ENCODE data around the gene MYO5A. TPM values are rescaled to one million over a fixed set of nuclear protein-coding genes. Genes with fewer than 3 reads are reported as not detected.
A peak's percentile ranks its signal among the peaks of the same experiment; 100 is the strongest.
"Not testable (repeated sequence)": the region's sequence is repeated elsewhere in the genome, so short reads cannot be mapped to it uniquely, and the experiment has no call there.

Gene MYO5A
- total RNA-seq, 2 experiments from 2014 or later = 19.2 to 22.6 TPM

- Mint-ChIP-seq H3K27me3 (no peaks in the 10 kb centered on the region), H3K36me3 (ENCODE audit: low read depth) (peaks cover 37% of the 10 kb centered on the region), H3K4me1 (ENCODE audit: low read depth) (peaks cover 51% of the 10 kb centered on the region), H3K9me3 (no peaks in the 10 kb centered on the region), H3K4me3 (no peak overlapping the region), H3K27ac (peak overlapping the region; percentile 48)
- intact Hi-C loops (cut with micrococcal nuclease) = no loop called here
- no peak for ATAC-seq
- no peak for TF ChIP-seq CTCF (IDR thresholded peaks at IDR 0.05)
- POLR2A ChIA-PET = interaction anchor here (0.6 to 1.4 kb wide), 2 partner anchors 11 to 730 kb away, joined by 4 to 5 read pairs; no protein-coding TSS in a partner anchor
- CTCF ChIA-PET = no interaction called here
- no peak for DNase-seq
Measured at GRCh38 chr15:52556524-52557273, 28.0 kb upstream of the MYO5A start.

GRCh38 chr15:52552303-52552702 lies 23.6 kb upstream of the MYO5A start:
- TF ChIP-seq CTCF (IDR thresholded peaks at IDR 0.05) = no peak
- Mint-ChIP-seq H3K4me1 (ENCODE audit: low read depth) (peaks cover 15% of the 10 kb centered on the region), H3K27me3 (no peaks in the 10 kb centered on the region), H3K4me3 (no peak overlapping the region), H3K9me3 (no peaks in the 10 kb centered on the region), H3K27ac (no peak overlapping the region), H3K36me3 (ENCODE audit: low read depth) (peaks cover 43% of the 10 kb centered on the region)
- ATAC-seq = no peak
- ChIA-PET CTCF (interaction anchor here (1.2 kb wide), 1 partner anchor 8 kb away, joined by 3 read pairs; no protein-coding TSS in a partner anchor), POLR2A (no interaction called here)
- DNase-seq = no peak
- intact Hi-C loops (cut with micrococcal nuclease) = no loop called here

- no peaks in the 10 kb centered on the region for H3K27me3 Mint-ChIP-seq
- no peak overlapping the region for H3K27ac Mint-ChIP-seq
- intact Hi-C loops (cut with micrococcal nuclease) = no loop called here
- DNase-seq (no peak), ATAC-seq (no peak)
- peaks cover 48% of the 10 kb centered on the region for H3K36me3 Mint-ChIP-seq (ENCODE audit: low read depth)
- ChIA-PET CTCF (interaction anchor here (1.2 kb wide), 1 partner anchor 9 kb away, joined by 3 read pairs; no protein-coding TSS in a partner anchor), POLR2A (no interaction called here)
- H3K4me1 Mint-ChIP-seq (ENCODE audit: low read depth) = peaks cover 11% of the 10 kb centered on the region
- TF ChIP-seq CTCF (IDR thresholded peaks at IDR 0.05) = no peak
- H3K4me3 Mint-ChIP-seq = no peak overlapping the region
- H3K9me3 Mint-ChIP-seq = no peaks in the 10 kb centered on the region
Measured at GRCh38 chr15:52551762-52552161, 23.1 kb upstream of the MYO5A start.

- POLR2A ChIA-PET; DNase-seq; H3K27me3 Mint-ChIP-seq; H3K27ac Mint-ChIP-seq; ATAC-seq; H3K4me3 Mint-ChIP-seq; intact Hi-C loops (cut with micrococcal nuclease); H3K4me1 Mint-ChIP-seq (ENCODE audit: low read depth); H3K9me3 Mint-ChIP-seq: not testable (repeated sequence)
- H3K36me3 Mint-ChIP-seq (ENCODE audit: low read depth) = peaks cover 49% of the 10 kb centered on the region
- CTCF ChIA-PET = interaction anchor here (1.2 kb wide), 1 partner anchor 9 kb away, joined by 3 read pairs; no protein-coding TSS in a partner anchor
Measured at GRCh38 chr15:52551186-52551585, 22.5 kb upstream of the MYO5A start.

- TF ChIP-seq CTCF (IDR thresholded peaks at IDR 0.05) = no peak
Measured at GRCh38 chr15:52546031-52546751, 17.5 kb upstream of the MYO5A start.

More at GRCh38 chr15:52546031-52546751, 17.5 kb upstream of the MYO5A start:
- intact Hi-C loops (cut with micrococcal nuclease) = no loop called here
- peak; percentile 53 for ATAC-seq
- ChIA-PET CTCF (interaction anchor here (0.8 kb wide), 1 partner anchor 9 kb away, joined by 3 read pairs; no protein-coding TSS in a partner anchor), POLR2A (interaction anchor here (0.8 to 1.4 kb wide), 3 partner anchors 10 to 17 kb away, joined by 3 to 5 read pairs (median 4); no protein-coding TSS in a partner anchor)
- Mint-ChIP-seq H3K9me3 (peaks cover 5% of the 10 kb centered on the region), H3K4me1 (ENCODE audit: low read depth) (peaks cover 3% of the 10 kb centered on the region), H3K36me3 (ENCODE audit: low read depth) (peaks cover 40% of the 10 kb centered on the region), H3K27me3 (no peaks in the 10 kb centered on the region), H3K27ac (no peak overlapping the region), H3K4me3 (no peak overlapping the region)
- no peak for DNase-seq

Measured in activated CD8-positive, alpha-beta T cell treated with anti-CD3 and anti-CD28 coated beads for 36 hours (primary cell).